Measurements from ENCODE around the gene HIVEP3. TPM values are rescaled to one million over a fixed set of nuclear protein-coding genes. Genes with fewer than 3 reads are reported as not detected.

HIVEP3 gene
- polyA plus RNA-seq, 1 of the 3 experiments (the other 2 are of a cell fraction) = 6.4 TPM

- Histone ChIP-seq H3K4me2 (no peak overlapping the region), H3K79me2 (ENCODE audit: insufficient read depth) (no peaks in the 10 kb centered on the region), H3K4me1 (ENCODE audit: control insufficient read depth in 1 of 2, insufficient read depth in 2 of 2, low read depth in 1 of 2, low read length in 1 of 2) (no peaks in the 10 kb centered on the region; a peak in 1 of 4 replicates), H4K20me1 (ENCODE audit: insufficient read depth) (no peaks in the 10 kb centered on the region), H3K27me3 (ENCODE audit: insufficient read depth) (no peaks in the 10 kb centered on the region), H3K9me3 (no peaks in the 10 kb centered on the region), H3K4me3 (ENCODE audit: low read depth in 2 of 2, low read length in 1 of 2) (no peak overlapping the region), H3K9me2 (no peaks in the 10 kb centered on the region), H3K27ac (ENCODE audit: low read depth in 2 of 2, low read length in 1 of 2) (no peak overlapping the region), H3F3A (replicated peaks; ENCODE audit: insufficient read depth) (no peaks in the 10 kb centered on the region), H2AFZ (ENCODE audit: low read depth) (no peak overlapping the region), H3K9ac (no peak overlapping the region), H3K36me3 (replicated peaks in 1 of 2; ENCODE audit: control insufficient read depth in 1 of 2, insufficient read depth in 2 of 2, low read length in 1 of 2) (no peaks in the 10 kb centered on the region)
- WGBS (ENCODE audit: low lambda C conversion rate) = 69% methylated on average over 7 of the region's 7 CpGs
- TF ChIP-seq NFIC (IDR thresholded peaks at IDR 0.05; ENCODE audit: borderline replicate concordance) = no peak
- no peak for TF ChIP-seq TEAD4 (IDR thresholded peaks at IDR 0.05; ENCODE audit: borderline replicate concordance, insufficient read depth)
- TF ChIP-seq MEF2A (IDR thresholded peaks at IDR 0.05; ENCODE audit: borderline replicate concordance, low read depth) = no peak
- TF ChIP-seq RCOR1 (IDR thresholded peaks at IDR 0.05; ENCODE audit: low read length) = no peak
- no peak for TF ChIP-seq MAX (IDR thresholded peaks at IDR 0.05; ENCODE audit: low read depth)
- no peak for TF ChIP-seq USF1 (IDR thresholded peaks at IDR 0.05; ENCODE audit: borderline replicate concordance, low read depth)
- no peak for TF ChIP-seq JUND (IDR thresholded peaks at IDR 0.05)
- CTCF ChIA-PET = interaction anchor here (0.5 to 1.3 kb wide), 3 partner anchors 31 to 891 kb away, joined by 3 read pairs; no protein-coding TSS in a partner anchor
- DNase-seq = no peak
- POLR2A ChIA-PET = no interaction called here
Measured at GRCh38 chr1:41547781-41548560, 370.8 kb downstream of the HIVEP3 start.

GRCh38 chr1:41547336-41547735, 371.4 kb downstream of the HIVEP3 start:
- H3K4me2 ChIP-seq = no peak overlapping the region
- H3K9ac ChIP-seq = no peak overlapping the region
- POLR2A ChIA-PET = no interaction called here
- no peaks in the 10 kb centered on the region for H4K20me1 ChIP-seq (ENCODE audit: insufficient read depth)
- H3K9me2 ChIP-seq = no peaks in the 10 kb centered on the region
- TF ChIP-seq MEF2A (IDR thresholded peaks at IDR 0.05; ENCODE audit: borderline replicate concordance, low read depth) (no peak), FOSL2 (IDR thresholded peaks at IDR 0.05; ENCODE audit: borderline replicate concordance, low read depth) (no peak), ZBTB33 (IDR thresholded peaks at IDR 0.05; ENCODE audit: borderline replicate concordance, low read depth) (no peak), RAD21 (IDR thresholded peaks at IDR 0.05; ENCODE audit: low read length) (no peak), NRF1 (IDR thresholded peaks at IDR 0.05; ENCODE audit: low read depth, low read length) (no peak), TEAD4 (IDR thresholded peaks at IDR 0.05; ENCODE audit: borderline replicate concordance, insufficient read depth) (no peak), YY1 (IDR thresholded peaks at IDR 0.05; ENCODE audit: low read depth) (no peak), CHD2 (IDR thresholded peaks at IDR 0.05; ENCODE audit: low read length, partially characterized antibody) (no peak), JUND (IDR thresholded peaks at IDR 0.05) (no peak)
- H3F3A ChIP-seq (replicated peaks; ENCODE audit: insufficient read depth) = no peaks in the 10 kb centered on the region
- CTCF ChIA-PET = interaction anchor here (0.5 to 1.5 kb wide), 4 partner anchors 31 to 892 kb away, joined by 3 to 5 read pairs (median 3); no protein-coding TSS in a partner anchor
- H3K36me3 ChIP-seq (replicated peaks in 1 of 2; ENCODE audit: control insufficient read depth in 1 of 2, insufficient read depth in 2 of 2, low read length in 1 of 2) = no peaks in the 10 kb centered on the region
- H3K27ac ChIP-seq (ENCODE audit: low read depth in 2 of 2, low read length in 1 of 2) = no peak overlapping the region
- no peaks in the 10 kb centered on the region for H3K9me3 ChIP-seq
- H2AFZ ChIP-seq (ENCODE audit: low read depth) = no peak overlapping the region
- 75% methylated on average over 6 of the region's 6 CpGs for WGBS (ENCODE audit: low lambda C conversion rate)
- no peaks in the 10 kb centered on the region; a peak in 1 of 4 replicates for H3K4me1 ChIP-seq (ENCODE audit: control insufficient read depth in 1 of 2, insufficient read depth in 2 of 2, low read depth in 1 of 2, low read length in 1 of 2)
- H3K79me2 ChIP-seq (ENCODE audit: insufficient read depth) = no peaks in the 10 kb centered on the region
- DNase-seq = no peak
- H3K4me3 ChIP-seq (ENCODE audit: low read depth in 2 of 2, low read length in 1 of 2) = no peak overlapping the region
- H3K27me3 ChIP-seq (ENCODE audit: insufficient read depth) = no peaks in the 10 kb centered on the region
